ENCODE measurements around the gene FXYD3.

The FXYD3 gene

DNA sequence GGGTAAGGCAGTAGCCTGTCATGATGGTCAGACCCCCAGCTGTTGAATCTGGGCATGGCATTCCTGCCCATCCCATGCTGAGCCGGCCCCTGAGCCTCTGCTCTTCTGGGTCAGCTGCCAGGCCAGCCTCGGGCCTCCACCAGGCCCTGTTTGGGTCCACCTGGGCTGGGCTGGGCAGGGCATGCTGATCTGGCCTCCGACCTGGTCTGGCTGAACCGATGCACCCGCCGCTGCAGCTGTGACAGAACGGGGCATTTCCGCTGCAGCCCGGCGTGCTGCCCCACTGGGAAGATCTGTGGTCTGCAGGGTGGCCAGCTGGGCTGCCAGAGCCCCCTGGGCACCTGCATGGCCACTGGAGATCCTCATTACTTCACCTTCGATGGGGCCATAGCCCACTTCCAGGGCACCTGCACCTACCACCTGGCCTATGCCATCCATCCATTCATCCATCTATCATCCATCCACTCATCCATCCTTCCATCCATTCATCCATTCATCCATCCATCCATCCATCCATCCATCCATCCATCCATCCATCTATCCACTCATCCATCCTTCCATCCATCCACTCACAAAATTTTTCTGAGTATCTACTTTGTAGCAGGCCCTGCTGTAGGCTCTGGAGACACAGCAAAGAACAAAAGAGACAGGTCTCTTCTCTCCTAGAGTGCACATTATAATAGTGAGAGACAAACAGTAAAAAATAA is 21.5 kb upstream of the FXYD3 start:
- H3K4me1 ChIP-seq (ENCODE audit: control insufficient read depth, low read depth, low read length): peaks cover 2% of the 10 kb centered on the region
- no peak overlapping the region for H3K27ac ChIP-seq (ENCODE audit: low read depth, low read length)
- H3K18ac ChIP-seq (ENCODE audit: low read length): no peak overlapping the region
- no peak overlapping the region for H2BK5ac ChIP-seq (ENCODE audit: low read length)
- H3K79me2 ChIP-seq (ENCODE audit: control insufficient read depth, insufficient read depth, low read length): no peaks in the 10 kb centered on the region
- H2AK5ac ChIP-seq (ENCODE audit: low read length): no peak overlapping the region
- WGBS (ENCODE audit: extremely low coverage, insufficient coverage, low lambda C conversion rate): no CpG with 5 or more reads among the region's 11 CpGs
- H3K36me3 ChIP-seq (ENCODE audit: control insufficient read depth, insufficient read depth, low read length): no peaks in the 10 kb centered on the region
- H3K56ac ChIP-seq (ENCODE audit: low read length): no peak overlapping the region
- no peak overlapping the region for H4K5ac ChIP-seq (ENCODE audit: low read length)
- H3K9ac ChIP-seq (ENCODE audit: low read length): no peak overlapping the region
- DNase-seq: no peak
- no peaks in the 10 kb centered on the region for H3K79me1 ChIP-seq (ENCODE audit: low read length)
- H3K23ac ChIP-seq (ENCODE audit: low read length): no peak overlapping the region
- no peak overlapping the region for H2BK15ac ChIP-seq (replicated peaks; ENCODE audit: low read depth)
- no peak overlapping the region for H4K8ac ChIP-seq (ENCODE audit: low read depth, low read length)
- no peak overlapping the region for H3K4ac ChIP-seq (ENCODE audit: low read depth, low read length)
- H3K27me3 ChIP-seq (ENCODE audit: insufficient read depth, low read length, poor library complexity): no peaks in the 10 kb centered on the region
- no peak overlapping the region for H3K4me2 ChIP-seq (ENCODE audit: low read length)
- no peak overlapping the region for H2BK120ac ChIP-seq (ENCODE audit: low read depth, low read length)
- no peak overlapping the region for H3K4me3 ChIP-seq (ENCODE audit: low read length)

DNA sequence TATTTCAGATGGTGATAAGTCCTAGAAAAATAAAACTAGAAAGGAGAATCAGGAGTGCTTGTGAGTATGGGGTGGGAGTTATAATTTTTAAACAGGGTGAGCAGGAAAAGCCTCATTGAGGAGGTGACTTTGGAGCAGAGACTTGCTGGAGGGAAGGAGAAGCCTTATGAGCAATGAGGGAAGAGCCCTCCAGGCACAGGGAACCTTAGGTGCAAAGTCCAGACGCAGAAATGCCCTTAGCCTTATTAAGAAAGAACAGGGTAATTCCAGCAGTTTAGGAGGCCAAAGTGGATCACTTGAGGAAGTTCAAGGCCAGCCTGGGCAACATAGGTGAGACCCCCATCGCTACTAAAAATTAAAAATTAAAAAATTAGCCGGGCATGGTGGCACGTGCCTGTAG is 21.0 kb upstream of the FXYD3 start:
- no peaks in the 10 kb centered on the region for H3K79me2 ChIP-seq (ENCODE audit: control insufficient read depth, insufficient read depth, low read length)
- peaks cover 2% of the 10 kb centered on the region for H3K4me1 ChIP-seq (ENCODE audit: control insufficient read depth, low read depth, low read length)
- no CpG with 5 or more reads among the region's 4 CpGs for WGBS (ENCODE audit: extremely low coverage, insufficient coverage, low lambda C conversion rate)
- no peak for DNase-seq
- H2BK5ac ChIP-seq (ENCODE audit: low read length): no peak overlapping the region
- no peak overlapping the region for H3K4ac ChIP-seq (ENCODE audit: low read depth, low read length)
- H4K8ac ChIP-seq (ENCODE audit: low read depth, low read length): no peak overlapping the region
- no peak overlapping the region for H4K5ac ChIP-seq (ENCODE audit: low read length)
- no peak overlapping the region for H2AK5ac ChIP-seq (ENCODE audit: low read length)
- H3K36me3 ChIP-seq (ENCODE audit: control insufficient read depth, insufficient read depth, low read length): no peaks in the 10 kb centered on the region
- no peak overlapping the region for H2BK120ac ChIP-seq (ENCODE audit: low read depth, low read length)
- H3K23ac ChIP-seq (ENCODE audit: low read length): no peak overlapping the region
- H3K56ac ChIP-seq (ENCODE audit: low read length): no peak overlapping the region
- H3K4me3 ChIP-seq (ENCODE audit: low read length): no peak overlapping the region
- no peak overlapping the region for H3K18ac ChIP-seq (ENCODE audit: low read length)
- no peaks in the 10 kb centered on the region for H3K27me3 ChIP-seq (ENCODE audit: insufficient read depth, low read length, poor library complexity)
- H2BK15ac ChIP-seq (replicated peaks; ENCODE audit: low read depth): no peak overlapping the region
- H3K9ac ChIP-seq (ENCODE audit: low read length): no peak overlapping the region
- H3K4me2 ChIP-seq (ENCODE audit: low read length): no peak overlapping the region
- H3K27ac ChIP-seq (ENCODE audit: low read depth, low read length): no peak overlapping the region
- H3K79me1 ChIP-seq (ENCODE audit: low read length): no peaks in the 10 kb centered on the region

DNA sequence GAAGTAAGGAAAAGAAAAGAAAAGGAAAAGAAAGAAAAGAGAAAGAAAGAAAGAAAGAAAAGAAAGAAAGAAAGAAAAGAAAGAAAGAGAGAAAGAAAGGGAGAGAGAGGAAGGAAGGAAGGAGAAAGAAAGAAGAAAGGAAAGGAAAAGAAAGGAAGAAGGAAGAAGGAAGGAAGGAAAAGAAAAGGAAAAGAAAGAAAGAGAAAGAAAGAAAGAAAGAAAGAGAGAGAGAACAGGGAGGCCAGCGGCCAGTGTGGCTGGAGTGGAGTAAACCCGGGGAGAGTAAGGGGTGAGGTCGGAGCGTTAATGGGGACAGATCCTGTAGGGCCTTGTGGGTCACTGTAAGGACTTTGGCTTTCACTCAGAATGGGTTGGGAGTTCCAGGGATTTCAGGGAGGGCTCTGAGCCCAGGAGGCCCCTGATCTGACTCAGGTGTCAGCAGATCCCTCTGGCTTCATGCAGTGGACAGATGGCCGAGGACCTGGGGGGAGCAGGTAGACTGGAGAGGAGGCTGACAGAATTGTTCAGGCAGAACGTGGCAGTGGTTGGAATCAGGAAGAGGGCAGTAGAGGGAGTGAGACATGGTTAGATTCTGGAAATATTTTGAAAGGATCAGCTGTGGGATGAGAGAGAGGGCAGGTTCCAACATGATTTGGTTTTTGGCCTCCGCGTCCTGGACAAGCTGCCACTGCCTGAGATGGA is 19.8 kb upstream of the FXYD3 start:
- no peak overlapping the region for H3K4me2 ChIP-seq (ENCODE audit: low read length)
- H3K79me1 ChIP-seq (ENCODE audit: low read length): no peaks in the 10 kb centered on the region
- H2BK5ac ChIP-seq (ENCODE audit: low read length): no peak overlapping the region
- H2AK5ac ChIP-seq (ENCODE audit: low read length): no peak overlapping the region
- no peaks in the 10 kb centered on the region for H3K27me3 ChIP-seq (ENCODE audit: insufficient read depth, low read length, poor library complexity)
- no CpG with 5 or more reads among the region's 8 CpGs for WGBS (ENCODE audit: extremely low coverage, insufficient coverage, low lambda C conversion rate)
- no peak overlapping the region for H3K9ac ChIP-seq (ENCODE audit: low read length)
- H3K56ac ChIP-seq (ENCODE audit: low read length): no peak overlapping the region
- no peak overlapping the region for H3K18ac ChIP-seq (ENCODE audit: low read length)
- H4K8ac ChIP-seq (ENCODE audit: low read depth, low read length): no peak overlapping the region
- H3K4me1 ChIP-seq (ENCODE audit: control insufficient read depth, low read depth, low read length): no peaks in the 10 kb centered on the region
- H3K79me2 ChIP-seq (ENCODE audit: control insufficient read depth, insufficient read depth, low read length): no peaks in the 10 kb centered on the region
- H2BK120ac ChIP-seq (ENCODE audit: low read depth, low read length): no peak overlapping the region
- H3K36me3 ChIP-seq (ENCODE audit: control insufficient read depth, insufficient read depth, low read length): no peaks in the 10 kb centered on the region
- no peak for DNase-seq
- no peak overlapping the region for H3K27ac ChIP-seq (ENCODE audit: low read depth, low read length)
- no peak overlapping the region for H4K5ac ChIP-seq (ENCODE audit: low read length)
- no peak overlapping the region for H3K4ac ChIP-seq (ENCODE audit: low read depth, low read length)
- H2BK15ac ChIP-seq (replicated peaks; ENCODE audit: low read depth): no peak overlapping the region
- H3K4me3 ChIP-seq (ENCODE audit: low read length): no peak overlapping the region
- H3K23ac ChIP-seq (ENCODE audit: low read length): no peak overlapping the region

DNA sequence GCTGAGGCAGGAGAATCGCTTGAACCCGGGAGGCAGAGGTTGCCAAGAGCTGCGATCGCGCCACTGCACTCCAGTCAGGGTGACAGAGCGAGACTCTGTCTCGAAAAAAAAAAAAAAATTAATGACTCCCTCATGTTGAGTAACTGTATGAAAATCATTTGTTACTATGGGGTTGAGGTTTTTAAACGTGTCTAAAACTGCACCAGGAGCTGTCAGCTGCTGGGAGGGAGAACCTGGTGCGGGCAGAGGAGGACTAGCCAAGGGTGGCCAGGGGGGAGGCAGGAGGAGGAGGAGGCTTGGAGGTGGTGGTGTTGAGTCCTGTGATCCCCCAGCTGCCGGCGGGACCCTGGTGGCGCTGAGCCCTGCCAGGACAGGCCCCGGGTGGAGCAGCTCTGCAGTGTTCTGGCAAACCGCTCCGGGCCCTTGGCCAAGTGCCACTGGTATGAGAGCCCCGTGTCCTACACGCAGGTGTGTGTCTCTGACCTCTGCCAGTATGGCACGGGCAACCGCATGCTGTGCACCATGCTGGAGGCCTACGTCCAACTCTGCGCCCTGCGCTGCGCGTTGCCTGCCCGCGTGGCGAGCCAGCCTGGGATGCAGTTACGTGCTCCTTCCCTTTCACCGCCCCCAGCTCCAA is 17.1 kb upstream of the FXYD3 start:
- Histone ChIP-seq H3K23ac (ENCODE audit: low read length) (no peak overlapping the region), H3K18ac (ENCODE audit: low read length) (no peak overlapping the region), H4K5ac (ENCODE audit: low read length) (no peak overlapping the region), H2BK5ac (ENCODE audit: low read length) (no peak overlapping the region), H3K27me3 (ENCODE audit: insufficient read depth, low read length, poor library complexity) (no peaks in the 10 kb centered on the region), H2BK120ac (ENCODE audit: low read depth, low read length) (no peak overlapping the region), H3K56ac (ENCODE audit: low read length) (no peak overlapping the region), H3K4me1 (ENCODE audit: control insufficient read depth, low read depth, low read length) (no peaks in the 10 kb centered on the region), H3K79me1 (ENCODE audit: low read length) (no peaks in the 10 kb centered on the region), H3K36me3 (ENCODE audit: control insufficient read depth, insufficient read depth, low read length) (no peaks in the 10 kb centered on the region), H3K4me2 (ENCODE audit: low read length) (no peak overlapping the region), H3K4ac (ENCODE audit: low read depth, low read length) (no peak overlapping the region), H2BK15ac (replicated peaks; ENCODE audit: low read depth) (no peak overlapping the region), H3K27ac (ENCODE audit: low read depth, low read length) (no peak overlapping the region), H3K79me2 (ENCODE audit: control insufficient read depth, insufficient read depth, low read length) (no peaks in the 10 kb centered on the region), H3K9ac (ENCODE audit: low read length) (no peak overlapping the region), H3K4me3 (ENCODE audit: low read length) (no peak overlapping the region), H4K8ac (ENCODE audit: low read depth, low read length) (no peak overlapping the region), H2AK5ac (ENCODE audit: low read length) (no peak overlapping the region)
- no CpG with 5 or more reads among the region's 29 CpGs for WGBS (ENCODE audit: extremely low coverage, insufficient coverage, low lambda C conversion rate)
- DNase-seq: no peak

DNA sequence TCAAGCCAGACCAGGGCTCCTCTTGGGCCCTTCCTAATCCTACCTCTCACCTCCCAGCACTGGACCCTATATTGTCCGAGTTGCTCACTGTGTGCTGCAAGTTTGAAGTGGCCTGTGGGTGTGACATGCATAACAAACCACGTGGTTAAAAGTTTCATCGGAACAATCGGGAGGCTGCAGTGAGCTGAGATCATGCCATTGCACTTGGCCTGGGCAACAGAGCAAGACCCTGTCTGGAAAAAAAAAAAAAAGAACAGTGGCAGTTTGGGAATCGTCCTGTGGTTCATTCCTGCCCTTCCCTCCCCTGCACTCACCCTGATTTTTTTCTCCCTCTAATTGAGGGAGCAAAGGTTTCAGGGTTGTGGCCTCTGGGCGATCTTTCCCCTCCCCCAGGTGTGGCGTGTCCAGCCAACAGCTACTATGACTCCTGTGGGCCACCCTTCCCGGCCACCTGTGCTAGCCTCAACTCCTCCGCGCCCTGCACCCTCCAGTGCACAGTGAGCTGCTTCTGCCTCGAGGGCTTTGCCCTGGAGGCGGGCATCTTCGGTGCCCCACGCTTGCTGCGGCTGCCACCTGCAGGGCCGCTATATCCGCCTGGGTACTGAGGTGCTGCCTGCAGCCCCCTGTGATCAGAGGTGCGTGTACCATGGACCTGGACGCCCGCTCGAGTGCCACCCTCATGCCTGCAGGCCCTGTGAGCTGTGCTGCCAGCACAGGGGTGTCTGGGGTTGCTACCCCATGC is 16.3 kb upstream of the FXYD3 start:
- Histone ChIP-seq H2AK5ac (ENCODE audit: low read length) (no peak overlapping the region), H3K23ac (ENCODE audit: low read length) (no peak overlapping the region), H4K8ac (ENCODE audit: low read depth, low read length) (no peak overlapping the region), H3K4me2 (ENCODE audit: low read length) (no peak overlapping the region), H3K4ac (ENCODE audit: low read depth, low read length) (no peak overlapping the region), H3K79me1 (ENCODE audit: low read length) (no peaks in the 10 kb centered on the region), H3K36me3 (ENCODE audit: control insufficient read depth, insufficient read depth, low read length) (no peaks in the 10 kb centered on the region), H3K18ac (ENCODE audit: low read length) (no peak overlapping the region), H2BK15ac (replicated peaks; ENCODE audit: low read depth) (no peak overlapping the region), H2BK120ac (ENCODE audit: low read depth, low read length) (no peak overlapping the region), H2BK5ac (ENCODE audit: low read length) (no peak overlapping the region), H3K56ac (ENCODE audit: low read length) (no peak overlapping the region), H3K27ac (ENCODE audit: low read depth, low read length) (no peak overlapping the region), H3K27me3 (ENCODE audit: insufficient read depth, low read length, poor library complexity) (no peaks in the 10 kb centered on the region), H3K79me2 (ENCODE audit: control insufficient read depth, insufficient read depth, low read length) (no peaks in the 10 kb centered on the region), H3K9ac (ENCODE audit: low read length) (no peak overlapping the region), H3K4me1 (ENCODE audit: control insufficient read depth, low read depth, low read length) (no peaks in the 10 kb centered on the region), H3K4me3 (ENCODE audit: low read length) (no peak overlapping the region), H4K5ac (ENCODE audit: low read length) (no peak overlapping the region)
- DNase-seq: no peak
- WGBS (ENCODE audit: extremely low coverage, insufficient coverage, low lambda C conversion rate): no CpG with 5 or more reads among the region's 21 CpGs

Data from mesendoderm (in vitro differentiated cells).